Hepatocyte (in vitro differentiated cells): ENCODE data around the gene SF3B3. TPM values are rescaled to one million over a fixed set of nuclear protein-coding genes. Genes with fewer than 3 reads are reported as not detected.

Source experiments
- DNase-seq: peaks from one replicate; pipeline ENCODE4 v3.0.0-alpha.2; 2016; ENCODE audit warnings: low spot score
- H2AFZ ChIP-seq: fragments of 200-600 bp; sonication (generic); 2 replicates; pipeline ENCODE4 v1.6.0; 2016; ENCODE audit warnings: antibody characterized with exemption, mild to moderate bottlenecking
- H3K27ac ChIP-seq: fragments of 200-600 bp; sonication (generic); 2 replicates; pipeline ENCODE4 v1.5.1; 2016; ENCODE audit warnings: mild to moderate bottlenecking
- H3K27me3 ChIP-seq: fragments of 200-600 bp; sonication (generic); 2 replicates; pipeline ENCODE4 v1.6.1; 2016
- H3K36me3 ChIP-seq: fragments of 200-600 bp; sonication (generic); replicated peaks from 2 replicates; pipeline ENCODE4 v1.5.1; 2016; ENCODE audit warnings: low read depth; ENCODE audit not compliant: insufficient read depth
- H3K4me1 ChIP-seq: fragments of 200-600 bp; sonication (generic); 2 replicates; pipeline ENCODE4 v1.5.1; 2016; ENCODE audit warnings: mild to moderate bottlenecking, moderate library complexity; ENCODE audit not compliant: insufficient read depth
- H3K4me2 ChIP-seq: fragments of 200-600 bp; sonication (generic); 2 replicates; pipeline ENCODE4 v1.6.0; 2016
- H3K4me3 ChIP-seq: fragments of 200-600 bp; sonication (generic); 2 replicates; pipeline ENCODE4 v1.5.1; 2016; ENCODE audit warnings: mild to moderate bottlenecking
- H3K79me2 ChIP-seq: fragments of 200-600 bp; sonication (generic); 2 replicates; pipeline ENCODE4 v1.6.0; 2017; ENCODE audit warnings: mild to moderate bottlenecking
- H3K9me2 ChIP-seq: fragments of 200-600 bp; sonication (generic); replicated peaks from 2 replicates; pipeline ENCODE4 v1.6.0; 2017; ENCODE audit warnings: mild to moderate bottlenecking; ENCODE audit not compliant: insufficient read depth
- H3K9me3 ChIP-seq: fragments of 200-600 bp; sonication (generic); 2 replicates; pipeline ENCODE4 v1.5.1; 2016; ENCODE audit warnings: low read depth, mild to moderate bottlenecking
- H4K20me1 ChIP-seq: fragments of 200-600 bp; sonication (generic); 2 replicates; pipeline ENCODE4 v1.6.0; 2016; ENCODE audit warnings: mild to moderate bottlenecking; ENCODE audit not compliant: insufficient read depth, poor library complexity, severe bottlenecking
- CTCF ChIP-seq: fragments of 200-600 bp; sonication (generic); IDR thresholded peaks from 2 replicates; pipeline ENCODE4 v1.5.1; 2016; ENCODE audit warnings: antibody characterized with exemption, mild to moderate bottlenecking; ENCODE audit not compliant: poor library complexity
- EZH2 ChIP-seq: fragments of 200-600 bp; sonication (generic); IDR thresholded peaks from 2 replicates; pipeline ENCODE4 v1.6.1; 2016; ENCODE audit warnings: antibody characterized with exemption, mild to moderate bottlenecking, borderline replicate concordance
- EZH2phosphoT487 ChIP-seq: fragments of 200-600 bp; sonication (generic); IDR thresholded peaks from one replicate; pipeline ENCODE4 v1.6.1; 2018; ENCODE audit warnings: antibody characterized with exemption, mild to moderate bottlenecking, low read depth, moderate library complexity; ENCODE audit not compliant: unreplicated experiment, severe bottlenecking
- WGBS: methylation state at CpG from one replicate; pipeline ENCODE4 v1.1.6; 2016; ENCODE audit warnings: low lambda C conversion rate; ENCODE audit errors: missing lambda C conversion rate; 5-methylcytosine and 5-hydroxymethylcytosine counted together
- polyA plus RNA-seq: library from polyadenylated mRNA; unstranded; fragments of >200 nt; fragmentation: Nextera tagmentation; extraction: Ambion mirVana; gene quantifications from 2 replicates; pipeline ENCODE4 v1.2.1, GENCODE V29; 2016
- total RNA-seq: library from RNA; depleted of rRNA; stranded (reverse); fragments of >200 nt; gene quantifications from 2 replicates; pipeline ENCODE4 v1.2.3, GENCODE V29; 2014

Gene SF3B3
- total and polyA plus RNA-seq, 2 experiments from 2014 or later, result 147 to 171 TPM

- no peaks in the 10 kb centered on the region for H3K79me2 ChIP-seq
- no peaks in the 10 kb centered on the region for H4K20me1 ChIP-seq
- no peaks in the 10 kb centered on the region for H3K9me2 ChIP-seq
- no peaks in the 10 kb centered on the region for H3K27me3 ChIP-seq
- no peak for TF ChIP-seq EZH2
- TF ChIP-seq CTCF, result no peak
- TF ChIP-seq EZH2phosphoT487, result no peak
- no peaks in the 10 kb centered on the region for H3K4me1 ChIP-seq
- WGBS, result 98% methylated on average over 6 of the region's 6 CpGs
- H3K4me2 ChIP-seq, result no peak overlapping the region
- no peak overlapping the region for H2AFZ ChIP-seq
- no peaks in the 10 kb centered on the region for H3K36me3 ChIP-seq
- DNase-seq, result no peak
- no peak overlapping the region for H3K27ac ChIP-seq
- H3K9me3 ChIP-seq, result no peaks in the 10 kb centered on the region
- H3K4me3 ChIP-seq, result no peak overlapping the region
Measured at GRCh38 chr16:70496513-70496912, 27.1 kb upstream of the SF3B3 start.

GRCh38 chr16:70508752-70509151 is 14.9 kb upstream of the SF3B3 start:
- H3K36me3 ChIP-seq, result no peaks in the 10 kb centered on the region
- no peak overlapping the region for H3K27ac ChIP-seq
- DNase-seq, result no peak
- H3K4me1 ChIP-seq, result no peaks in the 10 kb centered on the region
- H3K9me3 ChIP-seq, result no peaks in the 10 kb centered on the region
- no peaks in the 10 kb centered on the region for H3K27me3 ChIP-seq
- no peaks in the 10 kb centered on the region for H4K20me1 ChIP-seq
- no peaks in the 10 kb centered on the region for H3K79me2 ChIP-seq
- H3K4me3 ChIP-seq, result no peak overlapping the region
- no peaks in the 10 kb centered on the region for H3K9me2 ChIP-seq
- no peak overlapping the region for H3K4me2 ChIP-seq
- no peak overlapping the region for H2AFZ ChIP-seq
- TF ChIP-seq EZH2 (no peak), CTCF (peak; percentile 15)
- WGBS, result 89% methylated on average over 5 of the region's 5 CpGs

GRCh38 chr16:70510216-70510615 is 13.4 kb upstream of the SF3B3 start:
- Histone ChIP-seq H3K9me2 (no peaks in the 10 kb centered on the region), H4K20me1 (no peaks in the 10 kb centered on the region), H3K4me1 (no peaks in the 10 kb centered on the region), H3K27me3 (no peaks in the 10 kb centered on the region), H3K79me2 (no peaks in the 10 kb centered on the region), H3K9me3 (no peaks in the 10 kb centered on the region), H3K36me3 (no peaks in the 10 kb centered on the region), H3K27ac (no peak overlapping the region), H3K4me2 (no peak overlapping the region), H2AFZ (no peak overlapping the region), H3K4me3 (no peak overlapping the region)
- TF ChIP-seq EZH2, result no peak
- no peak for TF ChIP-seq EZH2phosphoT487
- TF ChIP-seq CTCF, result no peak
- 97% methylated on average over 3 of the region's 3 CpGs for WGBS
- no peak for DNase-seq

- Histone ChIP-seq H2AFZ (no peak overlapping the region), H3K79me2 (no peaks in the 10 kb centered on the region), H3K9me2 (no peaks in the 10 kb centered on the region), H3K36me3 (no peaks in the 10 kb centered on the region), H3K4me1 (no peaks in the 10 kb centered on the region), H3K9me3 (no peaks in the 10 kb centered on the region), H3K27ac (no peak overlapping the region), H3K4me2 (no peak overlapping the region), H3K4me3 (no peak overlapping the region), H3K27me3 (no peaks in the 10 kb centered on the region), H4K20me1 (no peaks in the 10 kb centered on the region)
- TF ChIP-seq CTCF (no peak), EZH2 (no peak), EZH2phosphoT487 (no peak)
- DNase-seq, result no peak
- 100% methylated on average over 1 of the region's 1 CpG for WGBS
Measured at GRCh38 chr16:70511833-70512232, 11.8 kb upstream of the SF3B3 start.
